OCI-LY3 (cell line): ENCODE data around the gene VIT.

ENCODE experiments used
- EZH2phosphoT487 ChIP-seq: fragments of 200-600 bp; shearing (Covaris generic); IDR thresholded peaks from 2 replicates; pipeline ENCODE4 v1.6.1; 2018; ENCODE audit warnings: antibody characterized with exemption, mixed run types, low read depth
- TF ChIP-seq, protein P1 (sequence below): fragments of 200-600, 300-600 bp; sonication (generic); IDR thresholded peaks from 2 replicates; pipeline ENCODE4 v1.5.1; 2014; ENCODE audit warnings: antibody characterized with exemption, low read length, low read depth

DNA sequence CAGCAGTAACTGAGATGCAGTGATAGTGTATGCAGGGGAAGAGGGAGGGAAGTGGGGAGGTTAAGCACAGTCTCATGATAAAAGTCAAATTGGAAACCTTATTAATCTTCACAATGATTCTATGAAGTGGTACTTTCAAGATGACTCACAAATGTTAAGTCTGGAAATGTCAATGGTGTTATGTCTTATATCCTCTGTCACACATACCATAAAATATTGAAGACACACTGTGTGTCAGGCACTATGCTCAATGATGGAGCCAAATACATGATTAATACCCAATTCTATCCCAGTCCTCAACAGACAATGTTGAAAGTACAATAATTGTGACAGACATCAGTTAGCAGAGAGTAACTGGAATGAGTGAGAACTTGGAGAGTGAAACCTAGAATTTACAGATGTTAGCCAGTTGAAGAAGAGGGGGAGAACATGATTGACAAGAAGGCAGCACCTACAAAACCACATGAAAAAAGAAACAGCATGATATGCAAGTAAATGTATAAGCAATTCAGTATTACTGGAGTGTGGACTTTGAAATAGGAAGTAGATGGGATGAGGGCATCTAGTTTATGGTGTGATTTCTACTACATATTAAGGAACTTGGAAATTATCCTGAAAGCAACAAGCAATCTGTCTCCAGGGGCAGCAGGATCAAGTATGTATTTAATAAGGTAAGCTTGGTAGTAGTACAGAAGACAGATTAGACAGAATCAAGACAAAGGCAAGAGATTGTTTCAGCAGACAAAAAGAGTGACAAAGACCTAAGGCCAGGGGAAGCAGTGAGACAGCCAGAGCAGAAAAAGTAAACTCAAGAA lies 162.3 kb downstream of the VIT start:
- TF ChIP-seq, protein P1, sequence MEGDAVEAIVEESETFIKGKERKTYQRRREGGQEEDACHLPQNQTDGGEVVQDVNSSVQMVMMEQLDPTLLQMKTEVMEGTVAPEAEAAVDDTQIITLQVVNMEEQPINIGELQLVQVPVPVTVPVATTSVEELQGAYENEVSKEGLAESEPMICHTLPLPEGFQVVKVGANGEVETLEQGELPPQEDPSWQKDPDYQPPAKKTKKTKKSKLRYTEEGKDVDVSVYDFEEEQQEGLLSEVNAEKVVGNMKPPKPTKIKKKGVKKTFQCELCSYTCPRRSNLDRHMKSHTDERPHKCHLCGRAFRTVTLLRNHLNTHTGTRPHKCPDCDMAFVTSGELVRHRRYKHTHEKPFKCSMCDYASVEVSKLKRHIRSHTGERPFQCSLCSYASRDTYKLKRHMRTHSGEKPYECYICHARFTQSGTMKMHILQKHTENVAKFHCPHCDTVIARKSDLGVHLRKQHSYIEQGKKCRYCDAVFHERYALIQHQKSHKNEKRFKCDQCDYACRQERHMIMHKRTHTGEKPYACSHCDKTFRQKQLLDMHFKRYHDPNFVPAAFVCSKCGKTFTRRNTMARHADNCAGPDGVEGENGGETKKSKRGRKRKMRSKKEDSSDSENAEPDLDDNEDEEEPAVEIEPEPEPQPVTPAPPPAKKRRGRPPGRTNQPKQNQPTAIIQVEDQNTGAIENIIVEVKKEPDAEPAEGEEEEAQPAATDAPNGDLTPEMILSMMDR: no peak
- no peak for TF ChIP-seq EZH2phosphoT487
